ENCODE data around the gene DNAL4.

DNA sequence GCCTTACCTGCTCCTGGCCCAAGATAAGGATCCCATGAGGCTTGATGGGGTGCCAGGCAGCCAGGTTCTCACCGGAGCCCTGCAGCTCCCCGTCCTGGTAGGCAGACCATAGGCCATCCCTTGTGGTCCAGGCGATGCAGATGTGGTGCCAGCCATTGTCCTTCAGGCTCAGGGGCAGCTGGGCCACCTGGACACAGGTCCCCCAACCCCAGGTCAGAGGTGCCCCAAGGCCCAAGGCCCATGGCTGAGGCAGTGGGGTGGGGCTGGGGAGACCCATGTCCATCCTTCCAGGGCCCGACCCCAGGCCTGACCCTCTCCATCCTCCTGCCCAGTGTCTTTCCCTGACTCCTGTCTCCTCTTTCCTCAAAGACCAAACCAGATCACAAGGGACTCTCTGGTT, 29.1 kb upstream of the DNAL4 start:
- TF ChIP-seq, protein P1, sequence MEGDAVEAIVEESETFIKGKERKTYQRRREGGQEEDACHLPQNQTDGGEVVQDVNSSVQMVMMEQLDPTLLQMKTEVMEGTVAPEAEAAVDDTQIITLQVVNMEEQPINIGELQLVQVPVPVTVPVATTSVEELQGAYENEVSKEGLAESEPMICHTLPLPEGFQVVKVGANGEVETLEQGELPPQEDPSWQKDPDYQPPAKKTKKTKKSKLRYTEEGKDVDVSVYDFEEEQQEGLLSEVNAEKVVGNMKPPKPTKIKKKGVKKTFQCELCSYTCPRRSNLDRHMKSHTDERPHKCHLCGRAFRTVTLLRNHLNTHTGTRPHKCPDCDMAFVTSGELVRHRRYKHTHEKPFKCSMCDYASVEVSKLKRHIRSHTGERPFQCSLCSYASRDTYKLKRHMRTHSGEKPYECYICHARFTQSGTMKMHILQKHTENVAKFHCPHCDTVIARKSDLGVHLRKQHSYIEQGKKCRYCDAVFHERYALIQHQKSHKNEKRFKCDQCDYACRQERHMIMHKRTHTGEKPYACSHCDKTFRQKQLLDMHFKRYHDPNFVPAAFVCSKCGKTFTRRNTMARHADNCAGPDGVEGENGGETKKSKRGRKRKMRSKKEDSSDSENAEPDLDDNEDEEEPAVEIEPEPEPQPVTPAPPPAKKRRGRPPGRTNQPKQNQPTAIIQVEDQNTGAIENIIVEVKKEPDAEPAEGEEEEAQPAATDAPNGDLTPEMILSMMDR (optimal IDR thresholded peaks at IDR 0.05 in 1 of 3, IDR thresholded peaks at IDR 0.05 in 1 of 3, conservative IDR thresholded peaks at IDR 0.05 in 1 of 3; ENCODE audit: extremely low read depth in 1 of 3, insufficient read depth in 2 of 3, low read length in 3 of 3), result no peak
- TF ChIP-seq EZH2 (IDR thresholded peaks at IDR 0.05; ENCODE audit: low read length), result no peak

Measured in keratinocyte (primary cell).